T-helper 1 cell treated with Interleukin-12 subunit alpha and Interleukin-12 subunit beta and Interleukin-4 antibody, amounts not matched to agents 30 μg/mL and 1 μg/mL, for 36 hours (primary cell): ENCODE measurements around the gene DRC1.
"Not testable (repeated sequence)": the region's sequence is repeated elsewhere in the genome, so short reads cannot be mapped to it uniquely, and the experiment has no call there.

Experiments used
- H3K27ac Mint-ChIP-seq: one replicate; pipeline ENCODE4 v1.8.0; 2021; ENCODE audit warnings: mild to moderate bottlenecking, mixed read lengths
- H3K27me3 Mint-ChIP-seq: one replicate; pipeline ENCODE4 v1.8.0; 2021; ENCODE audit warnings: low read depth, mixed read lengths
- H3K36me3 Mint-ChIP-seq: one replicate; pipeline ENCODE4 v1.8.0; 2021; ENCODE audit warnings: low read depth, mixed read lengths
- H3K4me1 Mint-ChIP-seq: one replicate; pipeline ENCODE4 v1.8.0; 2021; ENCODE audit warnings: low read depth, mixed read lengths
- H3K4me3 Mint-ChIP-seq: one replicate; pipeline ENCODE4 v1.8.0; 2021; ENCODE audit warnings: mild to moderate bottlenecking, moderate library complexity, mixed read lengths
- H3K9me3 Mint-ChIP-seq: one replicate; pipeline ENCODE4 v1.8.0; 2021; ENCODE audit warnings: mixed read lengths

Gene DRC1

DNA sequence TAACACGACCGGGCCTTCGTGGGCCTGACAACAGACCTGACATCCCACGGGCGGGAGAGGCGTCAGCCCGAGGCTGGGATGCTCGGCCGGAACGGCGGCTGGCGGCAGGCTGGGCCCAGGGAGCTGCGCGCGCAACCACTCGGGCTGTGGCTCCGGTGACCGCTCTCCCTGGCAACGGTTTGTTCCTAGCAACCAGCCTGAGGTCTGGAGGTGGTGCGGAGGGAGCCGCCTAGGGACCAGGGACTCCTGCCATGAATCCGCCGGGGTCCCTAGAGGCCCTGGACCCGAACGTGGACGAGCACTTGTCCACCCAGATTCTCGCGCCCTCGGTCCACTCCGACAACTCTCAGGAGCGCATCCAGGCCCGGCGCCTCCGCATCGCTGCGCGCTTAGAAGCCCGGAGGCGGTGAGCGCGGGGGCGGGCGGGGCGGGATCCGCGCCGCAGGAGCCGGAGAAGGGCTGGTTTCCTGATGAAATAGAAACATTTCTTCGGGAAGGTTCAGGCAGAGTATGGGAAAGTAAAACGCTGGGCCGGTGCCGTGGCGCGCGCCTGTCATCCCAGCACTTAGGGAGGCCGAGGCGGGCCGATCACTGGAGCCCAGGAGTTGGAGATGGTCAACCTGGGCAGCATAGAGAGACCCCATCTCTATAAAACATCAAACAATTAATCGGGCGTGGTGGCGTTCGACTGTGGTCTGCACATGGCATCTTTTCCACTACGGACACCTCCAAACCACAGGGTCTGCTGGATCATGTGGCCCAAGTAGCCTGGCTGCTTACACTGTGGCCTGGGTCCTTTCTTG is at the start of gene DRC1:
Gene DRC1 (plus strand): TSS at position 182 of the 803 bp plus-strand sequence. CDS start 70 bp downstream, at position 252.
- Mint-ChIP-seq H3K27ac (no peak within 1 kb of the TSS), H3K9me3 (no peaks in the 10 kb centered on the region), H3K36me3 (peaks cover 1% of the 10 kb centered on the region), H3K27me3 (peaks cover 1% of the 10 kb centered on the region), H3K4me1 (peaks cover 8% of the 10 kb centered on the region), H3K4me3 (no peak within 1 kb of the TSS)

DNA sequence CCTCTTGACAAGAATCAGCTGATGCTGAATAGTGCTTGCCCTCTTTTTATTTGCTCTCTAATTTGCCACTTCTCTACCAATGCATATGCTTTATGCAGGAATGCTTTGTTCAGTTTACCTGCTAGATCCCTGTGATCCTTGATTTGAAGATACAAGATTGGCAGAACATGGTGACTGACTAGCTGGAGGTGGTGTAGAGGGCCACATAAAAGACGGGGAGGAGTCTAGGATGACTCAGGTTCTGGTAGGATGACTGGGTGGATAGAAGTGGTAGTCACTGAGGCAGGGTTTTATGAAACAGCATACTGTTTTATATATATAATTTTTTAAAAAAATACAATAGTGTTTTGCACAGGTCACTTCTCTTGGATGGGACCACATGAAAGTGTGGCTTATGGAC is 48.8 kb upstream of the DRC1 start:
- no peak overlapping the region for H3K4me3 Mint-ChIP-seq
- no peaks in the 10 kb centered on the region for H3K27me3 Mint-ChIP-seq
- peaks cover 40% of the 10 kb centered on the region for H3K4me1 Mint-ChIP-seq
- no peaks in the 10 kb centered on the region for H3K9me3 Mint-ChIP-seq
- H3K27ac Mint-ChIP-seq: peak overlapping the region; percentile 58
- peaks cover 17% of the 10 kb centered on the region for H3K36me3 Mint-ChIP-seq

- H3K27ac Mint-ChIP-seq, H3K9me3 Mint-ChIP-seq, H3K27me3 Mint-ChIP-seq, H3K4me3 Mint-ChIP-seq: not testable (repeated sequence)
- Mint-ChIP-seq H3K4me1 (peaks cover 37% of the 10 kb centered on the region), H3K36me3 (peaks cover 14% of the 10 kb centered on the region)
Measured at GRCh38 chr2:26354469-26354868, 47.3 kb upstream of the DRC1 start.

- H3K4me3 Mint-ChIP-seq: no peak overlapping the region
Measured at GRCh38 chr2:26355038-26355995, 46.4 kb upstream of the DRC1 start.

GRCh38 chr2:26356111-26356510 is 45.6 kb upstream of the DRC1 start:
- Mint-ChIP-seq H3K36me3 (peaks cover 14% of the 10 kb centered on the region), H3K9me3 (no peaks in the 10 kb centered on the region), H3K27me3 (no peaks in the 10 kb centered on the region), H3K4me1 (peaks cover 42% of the 10 kb centered on the region), H3K4me3 (no peak overlapping the region), H3K27ac (no peak overlapping the region)

More at GRCh38 chr2:26355038-26355995, 46.4 kb upstream of the DRC1 start:
- H3K27ac Mint-ChIP-seq: peak overlapping the region; percentile 3
- no peaks in the 10 kb centered on the region for H3K9me3 Mint-ChIP-seq
- H3K27me3 Mint-ChIP-seq: no peaks in the 10 kb centered on the region
- peaks cover 40% of the 10 kb centered on the region for H3K4me1 Mint-ChIP-seq
- peaks cover 14% of the 10 kb centered on the region for H3K36me3 Mint-ChIP-seq

- Mint-ChIP-seq H3K4me1 (peaks cover 38% of the 10 kb centered on the region), H3K4me3 (no peak overlapping the region), H3K9me3 (no peaks in the 10 kb centered on the region), H3K27me3 (no peaks in the 10 kb centered on the region), H3K27ac (peak overlapping the region; percentile 50), H3K36me3 (peaks cover 9% of the 10 kb centered on the region)
Measured at GRCh38 chr2:26356771-26357170, 44.9 kb upstream of the DRC1 start.

GRCh38 chr2:26359886-26360473 is 41.7 kb upstream of the DRC1 start:
- H3K4me3 Mint-ChIP-seq: no peak overlapping the region
- H3K9me3 Mint-ChIP-seq: no peaks in the 10 kb centered on the region
- no peak overlapping the region for H3K27ac Mint-ChIP-seq
- no peaks in the 10 kb centered on the region for H3K27me3 Mint-ChIP-seq
- H3K4me1 Mint-ChIP-seq: peaks cover 37% of the 10 kb centered on the region
- H3K36me3 Mint-ChIP-seq: peaks cover 4% of the 10 kb centered on the region

DNA sequence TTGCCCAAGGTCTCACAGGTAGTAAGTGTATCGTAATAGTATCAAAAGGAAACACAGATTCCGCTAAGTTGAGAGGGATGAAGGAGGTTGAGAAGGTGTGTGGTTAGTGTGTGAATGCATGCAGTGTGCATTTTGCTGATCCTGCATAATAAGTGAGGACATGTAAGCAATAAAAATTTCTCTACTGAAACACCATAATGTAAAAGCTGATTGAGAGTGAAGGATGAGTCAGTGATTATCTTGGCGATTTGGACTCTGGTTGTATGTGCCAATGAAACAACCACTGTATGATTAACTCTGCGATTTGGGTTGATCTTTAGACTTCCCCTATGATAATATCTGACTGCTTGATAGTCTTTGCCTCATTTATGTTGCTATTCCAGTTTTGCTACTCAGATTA is 38.4 kb upstream of the DRC1 start:
- H3K36me3 Mint-ChIP-seq: peaks cover 10% of the 10 kb centered on the region
- H3K27ac Mint-ChIP-seq: no peak overlapping the region
- H3K27me3 Mint-ChIP-seq: no peaks in the 10 kb centered on the region
- H3K4me1 Mint-ChIP-seq: peaks cover 18% of the 10 kb centered on the region
- no peak overlapping the region for H3K4me3 Mint-ChIP-seq
- H3K9me3 Mint-ChIP-seq: no peaks in the 10 kb centered on the region

DNA sequence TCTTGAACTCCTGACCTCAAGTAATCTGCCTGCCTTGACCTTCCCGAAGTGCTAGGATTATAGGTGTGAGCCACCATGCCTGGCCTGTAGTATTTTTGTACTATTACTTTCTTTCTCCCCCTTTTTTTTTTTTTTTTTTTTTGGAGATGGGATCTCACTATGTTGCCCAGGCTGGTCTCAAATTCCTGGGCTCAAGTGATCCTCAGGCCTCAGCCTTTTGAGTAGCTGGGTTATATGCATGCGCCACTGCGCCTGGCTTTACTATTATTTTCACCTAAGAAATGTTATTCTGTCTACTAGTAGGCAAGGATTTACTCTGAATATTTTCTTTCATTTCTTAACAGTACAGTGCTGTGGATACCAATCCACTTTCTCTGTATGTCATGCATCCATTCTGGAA is 37.8 kb upstream of the DRC1 start:
- H3K9me3 Mint-ChIP-seq: no peaks in the 10 kb centered on the region
- H3K27ac Mint-ChIP-seq: no peak overlapping the region
- H3K4me3 Mint-ChIP-seq: no peak overlapping the region
- H3K36me3 Mint-ChIP-seq: peaks cover 12% of the 10 kb centered on the region
- peaks cover 18% of the 10 kb centered on the region for H3K4me1 Mint-ChIP-seq
- H3K27me3 Mint-ChIP-seq: no peaks in the 10 kb centered on the region

DNA sequence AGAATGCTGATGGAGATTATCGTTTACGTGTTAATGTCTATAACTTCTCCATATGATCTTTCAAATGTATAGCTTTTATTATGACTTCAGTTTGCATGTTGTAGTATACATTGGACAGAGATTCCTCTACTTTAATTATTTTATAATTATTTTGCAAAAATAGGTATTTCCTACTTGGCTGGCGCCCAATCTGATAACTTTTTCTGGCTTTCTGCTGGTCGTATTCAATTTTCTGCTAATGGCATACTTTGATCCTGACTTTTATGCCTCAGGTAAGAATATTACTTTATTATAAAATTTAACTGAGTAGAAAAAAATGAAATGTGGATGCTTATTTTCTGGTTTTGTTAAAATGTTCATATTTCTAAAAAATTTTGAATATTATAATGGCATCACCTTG is 37.1 kb upstream of the DRC1 start:
- Mint-ChIP-seq H3K4me1 (peaks cover 14% of the 10 kb centered on the region), H3K4me3 (no peak overlapping the region), H3K27me3 (no peaks in the 10 kb centered on the region), H3K27ac (no peak overlapping the region), H3K9me3 (no peaks in the 10 kb centered on the region), H3K36me3 (peaks cover 18% of the 10 kb centered on the region)

DNA sequence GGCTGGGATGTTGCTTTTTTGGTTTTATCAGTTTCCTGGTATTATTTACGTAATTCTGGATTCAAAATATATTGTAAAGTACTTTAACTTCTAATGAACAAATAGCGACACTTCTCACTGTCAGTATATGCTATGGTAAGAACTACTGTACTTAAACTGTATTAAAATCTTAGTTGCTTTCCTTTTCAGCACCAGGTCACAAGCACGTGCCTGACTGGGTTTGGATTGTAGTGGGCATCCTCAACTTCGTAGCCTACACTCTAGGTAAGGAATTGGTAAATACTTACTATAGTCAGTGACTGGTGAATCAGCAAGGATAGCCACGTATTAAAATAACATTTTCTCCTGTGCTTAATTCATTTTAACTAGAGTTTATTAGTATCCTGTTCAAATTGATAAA is 34.8 kb upstream of the DRC1 start:
- Mint-ChIP-seq H3K9me3 (no peaks in the 10 kb centered on the region), H3K27me3 (no peaks in the 10 kb centered on the region), H3K4me3 (no peak overlapping the region), H3K36me3 (peaks cover 23% of the 10 kb centered on the region), H3K4me1 (peaks cover 11% of the 10 kb centered on the region), H3K27ac (no peak overlapping the region)

DNA sequence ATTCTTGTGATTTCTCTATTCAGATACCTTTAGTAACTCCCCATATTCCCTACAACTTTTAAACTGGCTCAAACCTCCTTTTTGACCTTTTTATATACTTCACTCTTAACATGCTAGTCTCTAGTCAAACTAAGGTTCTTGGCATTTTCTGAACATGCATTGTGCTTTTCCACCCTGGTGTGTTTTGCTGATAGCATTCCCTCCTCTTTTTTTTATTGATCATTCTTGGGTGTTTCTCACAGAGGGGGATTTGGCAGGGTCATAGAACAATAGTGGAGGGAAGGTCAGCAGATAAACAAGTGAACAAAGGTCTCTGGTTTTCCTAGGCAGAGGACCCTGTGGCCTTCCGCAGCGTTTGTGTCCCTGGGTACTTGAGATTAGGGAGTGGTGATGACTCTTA is 32.1 kb upstream of the DRC1 start:
- not testable (repeated sequence) for H3K4me1 Mint-ChIP-seq, H3K27me3 Mint-ChIP-seq, H3K27ac Mint-ChIP-seq, H3K9me3 Mint-ChIP-seq, H3K4me3 Mint-ChIP-seq
- H3K36me3 Mint-ChIP-seq: peaks cover 37% of the 10 kb centered on the region

- H3K27me3 Mint-ChIP-seq, H3K4me3 Mint-ChIP-seq, H3K27ac Mint-ChIP-seq, H3K4me1 Mint-ChIP-seq, H3K9me3 Mint-ChIP-seq: not testable (repeated sequence)
- H3K36me3 Mint-ChIP-seq: peaks cover 39% of the 10 kb centered on the region
Measured at GRCh38 chr2:26370909-26371308, 30.8 kb upstream of the DRC1 start.

DNA sequence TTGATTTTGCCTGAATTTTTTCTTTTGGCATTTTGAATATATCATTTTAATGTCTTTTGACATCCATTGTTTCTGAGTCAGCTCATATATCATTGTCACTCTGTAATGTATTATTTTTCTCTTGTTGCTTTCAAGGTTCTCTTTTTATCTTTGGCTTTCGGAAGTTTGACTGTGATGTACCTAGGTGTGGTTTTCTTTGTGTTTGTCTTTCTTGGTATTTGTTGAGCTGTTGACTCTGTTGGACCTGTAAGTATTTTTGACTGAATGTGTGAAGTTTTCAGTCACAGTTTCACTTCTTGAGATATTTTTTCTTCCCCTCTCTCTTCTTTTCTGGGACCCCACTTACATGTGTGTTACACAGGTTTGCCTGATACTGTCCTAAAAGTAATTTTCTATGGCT is 24.9 kb upstream of the DRC1 start:
- peaks cover 39% of the 10 kb centered on the region for H3K36me3 Mint-ChIP-seq

More for the DNA sequence above, 24.9 kb upstream of the DRC1 start:
- Mint-ChIP-seq H3K4me3 (peak overlapping the region; percentile 28), H3K4me1 (peaks cover 22% of the 10 kb centered on the region), H3K9me3 (no peaks in the 10 kb centered on the region), H3K27ac (peak overlapping the region; percentile 80), H3K27me3 (no peaks in the 10 kb centered on the region)
